Adrenal gland (tissue), 12 donors: Measurements from ENCODE around the gene VGLL4. TPM values are rescaled to one million over a fixed set of nuclear protein-coding genes. Genes with fewer than 3 reads are reported as not detected.
"Not testable (repeated sequence)": the region's sequence is repeated elsewhere in the genome, so short reads cannot be mapped to it uniquely, and the experiment has no call there.

Experiments
- DNase-seq, 7 donors: peaks; one replicate each; pipeline ENCODE4 v3.0.0-alpha.2; 2019 to 2020
- H3K27ac ChIP-seq, 5 donors: fragments of 200-600 bp; sonication (generic) in 4 of 5; 1 replicate in 3 of 5; 2 replicates in 2 of 5; pipeline versions ENCODE4 v1.5.1 to v1.8.0; 2016 to 2020; ENCODE audit warnings: mild to moderate bottlenecking in 1 of 5
- H3K27me3 ChIP-seq: fragments of 200-600 bp; 2 replicates; pipeline ENCODE4 v1.8.0; 2021
- H3K36me3 ChIP-seq, 2 donors: fragments of 200-600 bp; replicated peaks in 1 of 2; 1 replicate in 1 of 2; 2 replicates in 1 of 2; pipeline versions ENCODE4 v1.5.1 to v1.8.0; 2018 to 2022
- H3K4me1 ChIP-seq, 2 donors: fragments of 200-600 bp; replicated peaks in 1 of 2; 1 replicate in 1 of 2; 2 replicates in 1 of 2; pipeline versions ENCODE4 v1.5.1 to v1.8.0; 2018 to 2021
- H3K4me3 ChIP-seq, 4 donors: fragments of 200-600 bp; sonication (generic) in 3 of 4; one replicate each; pipeline ENCODE4 v1.5.1; 2016 to 2018
- H3K9me3 ChIP-seq, 3 donors: fragments of 200-600 bp; sonication (generic) in 1 of 3; replicated peaks in 1 of 3; 1 replicate in 2 of 3; 2 replicates in 1 of 3; pipeline versions ENCODE4 v1.5.1 to v1.8.0; 2016 to 2021
- POLR2A ChIP-seq, 2 donors: fragments of 450-650 bp; IDR thresholded peaks; one replicate each; pipeline ENCODE4 v1.6.1; 2017; ENCODE audit warnings: antibody characterized with exemption in 2 of 2, mild to moderate bottlenecking in 2 of 2, moderate library complexity in 1 of 2
- WGBS, 4 donors: extraction: QIAGEN DNeasy Blood & Tissue Kit in 2 of 4; methylation state at CpG; one replicate each; pipeline versions ENCODE4 v1.1.5 to v1.1.7; 2013 to 2017; 5-methylcytosine and 5-hydroxymethylcytosine counted together
- intact Hi-C, 2 donors: fragments of 100-400 bp; cut with DNase I; formaldehyde crosslinking; loops; one replicate each; pipeline versions ENCODE4 v1.14.1 to v1.15.0; 2022 to 2023
- polyA plus RNA-seq, 3 donors: library from polyadenylated mRNA; stranded (reverse); fragments of 200-250 nt in 2 of 3; fragments of 350-450 nt in 1 of 3; fragmentation: Illumina TruSeq in 1 of 3; extraction: RNeasy Lipid Tissue Mini Kit (QIAGEN cat#74804) in 1 of 3; gene quantifications; one replicate each; pipeline ENCODE4 v1.2.3, GENCODE V29; 2013 to 2014
- total RNA-seq, 9 donors: library from RNA; depleted of rRNA in 4 of 9; stranded (reverse); fragments of >200 nt in 4 of 9; fragments of 120-200 nt in 1 of 9; fragmentation: NEBNext Ultra II Directional in 1 of 9; extraction: Animal tissue kit (Norgen Biotek cat#: 25700) in 1 of 9; gene quantifications; one replicate each; pipeline versions ENCODE4 v1.1.0 to v1.2.4, GENCODE V29; 2013 to 2023
- TF ChIP-seq, protein P1 (sequence below), 6 experiments: fragments of 450-650 bp in 4 of 6; fragments of 200-600 bp in 2 of 6; sonication (generic) in 1 of 6; IDR thresholded peaks; 1 replicate in 5 of 6; 2 replicates in 1 of 6; pipeline versions ENCODE4 v1.5.1 to v1.8.0; 2016 to 2021; ENCODE audit warnings: antibody characterized with exemption in 6 of 6, mild to moderate bottlenecking in 2 of 6, moderate library complexity in 1 of 6
- donor health status: healthy with polysubstance abuse.
- donor health status: Bipolar disorder and iron deficiency.
- donor health status: DM: yes; HTN: yes; CAD: no.
- donor health status: DM: no; HTN: no; CAD: no.
- donor health status: DM: no; HTN: no; CAD: no.
- donor health status: DM: yes; HTN: yes; CAD: no.

Gene VGLL4
- total and polyA plus RNA-seq, 12 donors, result 38.3 to 153 (median 86.4) TPM

DNA sequence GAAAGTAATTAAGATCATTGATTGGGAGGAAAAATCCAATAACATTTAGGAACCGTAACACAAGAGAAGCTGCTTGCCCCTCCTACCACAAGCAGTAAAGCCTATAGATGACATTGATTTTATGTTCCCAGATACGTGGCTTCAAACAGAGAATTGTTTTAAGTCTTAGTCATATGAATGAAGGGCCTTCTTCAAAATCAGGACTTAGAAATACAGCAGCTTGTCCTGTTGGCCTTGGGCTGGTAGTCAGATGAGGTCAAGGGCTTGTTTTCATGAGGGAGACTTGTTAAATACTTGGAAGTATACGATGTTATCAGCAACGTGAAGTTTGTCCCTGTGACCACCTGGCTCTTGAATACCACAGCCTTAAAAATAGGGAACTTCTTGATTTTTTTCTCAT lies 114.4 kb downstream of the VGLL4 start:
- H3K4me1 ChIP-seq, result no peaks in the 10 kb centered on the region
- H3K36me3 ChIP-seq, result no peaks in the 10 kb centered on the region
- no peak for DNase-seq
- no peak overlapping the region for H3K4me3 ChIP-seq
- no peaks in the 10 kb centered on the region for H3K9me3 ChIP-seq
- no peaks in the 10 kb centered on the region for H3K27me3 ChIP-seq
- WGBS, 4 donors, result 56 to 58% (median 57%) methylated on average over 4 of the region's 4 CpGs
- no peak overlapping the region for H3K27ac ChIP-seq
- no peak for TF ChIP-seq POLR2A (IDR thresholded peaks at IDR 0.05)
- TF ChIP-seq, protein P1, sequence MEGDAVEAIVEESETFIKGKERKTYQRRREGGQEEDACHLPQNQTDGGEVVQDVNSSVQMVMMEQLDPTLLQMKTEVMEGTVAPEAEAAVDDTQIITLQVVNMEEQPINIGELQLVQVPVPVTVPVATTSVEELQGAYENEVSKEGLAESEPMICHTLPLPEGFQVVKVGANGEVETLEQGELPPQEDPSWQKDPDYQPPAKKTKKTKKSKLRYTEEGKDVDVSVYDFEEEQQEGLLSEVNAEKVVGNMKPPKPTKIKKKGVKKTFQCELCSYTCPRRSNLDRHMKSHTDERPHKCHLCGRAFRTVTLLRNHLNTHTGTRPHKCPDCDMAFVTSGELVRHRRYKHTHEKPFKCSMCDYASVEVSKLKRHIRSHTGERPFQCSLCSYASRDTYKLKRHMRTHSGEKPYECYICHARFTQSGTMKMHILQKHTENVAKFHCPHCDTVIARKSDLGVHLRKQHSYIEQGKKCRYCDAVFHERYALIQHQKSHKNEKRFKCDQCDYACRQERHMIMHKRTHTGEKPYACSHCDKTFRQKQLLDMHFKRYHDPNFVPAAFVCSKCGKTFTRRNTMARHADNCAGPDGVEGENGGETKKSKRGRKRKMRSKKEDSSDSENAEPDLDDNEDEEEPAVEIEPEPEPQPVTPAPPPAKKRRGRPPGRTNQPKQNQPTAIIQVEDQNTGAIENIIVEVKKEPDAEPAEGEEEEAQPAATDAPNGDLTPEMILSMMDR (IDR thresholded peaks at IDR 0.05), result no peak
- intact Hi-C loops, result no loop called here

DNA sequence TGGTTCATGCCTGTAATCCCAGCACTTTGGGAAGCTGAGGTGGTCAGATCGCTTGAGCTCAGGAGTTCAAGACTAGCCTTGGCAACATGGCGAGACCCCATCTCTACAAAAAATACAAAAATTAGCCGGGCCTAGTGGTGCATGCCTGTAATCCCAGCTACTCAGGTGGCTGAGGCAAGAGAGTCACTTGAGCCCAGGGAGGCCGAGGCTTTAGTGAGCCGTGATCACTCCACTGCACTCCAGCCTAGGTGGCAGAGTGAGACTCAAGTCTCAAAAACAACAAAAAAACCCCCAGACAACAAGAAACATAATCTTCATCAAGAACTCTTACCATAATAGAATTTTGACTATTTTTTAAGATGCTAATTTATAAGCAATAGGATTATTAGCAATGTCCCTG lies 117.6 kb downstream of the VGLL4 start:
- H3K9me3 ChIP-seq, H3K4me3 ChIP-seq, intact Hi-C loops, H3K27ac ChIP-seq, H3K36me3 ChIP-seq, H3K27me3 ChIP-seq: not testable (repeated sequence)
- 93 to 100% (median 96%) methylated on average over 5 of the region's 5 CpGs for WGBS, 4 donors
- H3K4me1 ChIP-seq, result peaks cover 0 to 10% of the 10 kb centered on the region in 2 donors
- DNase-seq, result peak in 1 of 7 donors; percentile 31

DNA sequence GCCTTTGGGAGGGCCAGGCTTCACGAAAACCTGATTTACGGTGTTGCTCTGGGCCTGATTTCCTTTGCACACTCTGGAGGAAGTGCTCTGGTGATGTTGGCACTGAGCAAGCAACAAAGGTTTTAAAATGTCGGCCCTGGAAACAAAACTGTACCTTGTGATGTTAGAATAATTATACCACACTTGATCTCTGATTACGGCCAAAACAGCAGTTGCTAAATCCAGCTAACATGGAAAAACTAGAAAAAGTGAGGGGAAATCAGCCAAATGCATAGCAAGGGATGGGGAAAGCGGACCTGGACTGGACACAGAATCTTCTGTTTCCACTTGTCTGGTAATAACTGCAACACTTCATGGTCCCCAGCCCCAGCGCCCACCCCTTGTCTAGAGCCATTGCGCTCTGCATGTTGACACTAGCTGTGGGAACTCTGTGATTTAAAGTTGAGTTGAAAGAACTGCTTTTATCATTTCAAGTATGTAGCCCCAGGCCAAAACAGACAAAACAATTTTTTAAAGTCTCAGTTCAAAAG lies 120.1 kb downstream of the VGLL4 start:
- TF ChIP-seq POLR2A (IDR thresholded peaks at IDR 0.05), result no peak
- TF ChIP-seq, protein P1 (IDR thresholded peaks at IDR 0.05), result no peak
- intact Hi-C loops, result no loop called here
- WGBS, 4 donors, result 71 to 83% (median 74%) methylated on average over 7 of the region's 7 CpGs
- Histone ChIP-seq H3K27ac (peak overlapping the region in 1 of 5 donors; percentile 35), H3K4me3 (no peak overlapping the region), H3K36me3 (no peaks in the 10 kb centered on the region), H3K9me3 (no peaks in the 10 kb centered on the region), H3K27me3 (no peaks in the 10 kb centered on the region), H3K4me1 (peaks cover 0 to 10% of the 10 kb centered on the region in 2 donors)
- DNase-seq, result peak in 1 of 7 donors; percentile 48

DNA sequence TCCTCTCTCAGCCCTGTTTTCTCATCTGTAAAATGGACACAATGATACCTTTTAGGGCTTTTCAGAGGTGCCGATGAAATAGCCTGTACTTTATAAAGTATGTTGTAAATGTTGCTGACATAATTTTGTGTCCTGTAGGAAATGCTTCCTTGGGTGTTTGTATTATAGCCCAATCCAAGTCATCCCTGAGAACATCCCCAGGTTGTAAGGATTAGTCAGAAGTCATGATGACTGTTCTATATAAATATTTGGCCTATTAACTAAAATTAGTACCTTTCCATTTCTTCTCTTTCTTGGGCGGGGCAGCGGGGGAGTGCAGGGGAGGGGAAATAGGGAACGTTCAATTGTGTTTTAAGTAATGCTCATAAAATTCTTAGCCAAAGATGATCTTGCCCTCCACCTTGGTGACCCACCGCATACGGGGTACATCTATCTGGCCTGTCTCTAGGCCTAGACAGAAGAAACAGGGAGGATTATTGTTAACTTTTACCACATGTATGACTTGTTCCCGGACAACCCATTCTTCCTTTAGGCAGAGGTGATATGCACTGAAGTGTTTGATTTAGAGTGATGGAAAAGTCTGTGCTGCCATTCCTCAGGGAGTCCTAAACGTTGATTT lies 120.7 kb downstream of the VGLL4 start:
- 80 to 88% (median 83%) methylated on average over 8 of the region's 8 CpGs for WGBS, 4 donors
- Histone ChIP-seq H3K27me3 (no peaks in the 10 kb centered on the region), H3K9me3 (no peaks in the 10 kb centered on the region), H3K36me3 (no peaks in the 10 kb centered on the region), H3K4me3 (no peak overlapping the region), H3K4me1 (peaks cover 0 to 10% of the 10 kb centered on the region in 2 donors), H3K27ac (peak overlapping the region in 1 of 5 donors; percentile 35)
- intact Hi-C loops, result no loop called here
- DNase-seq, result no peak
- TF ChIP-seq, protein P1 (IDR thresholded peaks at IDR 0.05), result no peak
- no peak for TF ChIP-seq POLR2A (IDR thresholded peaks at IDR 0.05)

DNA sequence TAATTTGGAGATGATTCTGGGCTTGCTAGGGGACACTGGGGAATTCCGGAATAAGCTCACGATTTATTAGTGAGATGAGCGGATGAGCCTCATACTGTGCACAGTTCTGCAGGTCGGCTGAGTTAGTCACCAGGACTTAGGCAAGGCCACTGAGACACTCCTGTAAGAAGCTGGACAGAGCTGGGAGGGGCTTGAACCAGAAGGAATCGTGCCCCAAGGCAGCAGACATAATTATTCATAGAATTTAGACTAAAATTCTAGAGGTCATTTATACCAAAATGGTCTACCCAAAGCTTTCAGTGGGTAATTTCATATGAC lies 121.4 kb downstream of the VGLL4 start:
- 49 to 71% (median 56%) methylated on average over 4 to 5 of the region's 5 CpGs for WGBS, 4 donors
- H3K9me3 ChIP-seq, result no peaks in the 10 kb centered on the region
- no peaks in the 10 kb centered on the region for H3K27me3 ChIP-seq
- H3K27ac ChIP-seq, result peak overlapping the region in 1 of 5 donors; percentile 50
- no peaks in the 10 kb centered on the region for H3K36me3 ChIP-seq
- no peak overlapping the region for H3K4me3 ChIP-seq
- intact Hi-C loops, result no loop called here
- TF ChIP-seq, protein P1 (IDR thresholded peaks at IDR 0.05), result no peak
- no peak for TF ChIP-seq POLR2A (IDR thresholded peaks at IDR 0.05)
- DNase-seq, result peak; percentile 22 to 67 (median 53)
- peaks cover 0 to 10% of the 10 kb centered on the region in 2 donors for H3K4me1 ChIP-seq
